22Rv1 (cell line): ENCODE data around the gene TMPRSS6.

Experiments
- H3K27ac ChIP-seq: fragments of 450-650 bp; 2 replicates; pipeline ENCODE4 v1.5.1; 2017
- ZFX ChIP-seq: fragments of 450-650 bp; IDR thresholded peaks from 2 replicates; pipeline ENCODE4 v1.6.1; 2017; ENCODE audit warnings: antibody characterized with exemption, borderline replicate concordance
- TF ChIP-seq, protein P1 (sequence below): fragments of 450-650 bp; IDR thresholded peaks from 2 replicates; pipeline ENCODE4 v1.5.1; 2017; ENCODE audit warnings: mild to moderate bottlenecking

The TMPRSS6 gene

DNA sequence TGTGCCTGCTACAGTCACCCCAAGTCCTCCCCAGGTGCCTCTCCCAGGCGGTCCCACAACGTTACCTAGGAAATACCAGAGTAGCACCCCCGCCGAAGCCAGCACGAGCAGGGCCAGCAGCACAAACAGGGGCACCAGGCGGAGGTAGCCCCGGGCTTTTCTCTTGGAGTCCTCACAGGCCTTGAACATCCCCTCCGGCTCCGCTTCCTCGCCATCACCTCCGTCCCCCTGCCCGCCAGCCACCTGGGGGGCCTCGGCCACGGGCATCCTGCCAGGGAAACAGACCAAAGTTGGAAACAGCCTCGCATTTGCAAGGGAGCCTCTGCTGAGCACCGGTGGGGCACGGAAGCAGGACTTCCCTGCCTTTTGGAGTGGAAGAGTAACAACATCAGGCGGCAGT is 6.4 kb downstream of the TMPRSS6 start:
- no peak overlapping the region for H3K27ac ChIP-seq
- no peak for TF ChIP-seq ZFX
- TF ChIP-seq, protein P1, sequence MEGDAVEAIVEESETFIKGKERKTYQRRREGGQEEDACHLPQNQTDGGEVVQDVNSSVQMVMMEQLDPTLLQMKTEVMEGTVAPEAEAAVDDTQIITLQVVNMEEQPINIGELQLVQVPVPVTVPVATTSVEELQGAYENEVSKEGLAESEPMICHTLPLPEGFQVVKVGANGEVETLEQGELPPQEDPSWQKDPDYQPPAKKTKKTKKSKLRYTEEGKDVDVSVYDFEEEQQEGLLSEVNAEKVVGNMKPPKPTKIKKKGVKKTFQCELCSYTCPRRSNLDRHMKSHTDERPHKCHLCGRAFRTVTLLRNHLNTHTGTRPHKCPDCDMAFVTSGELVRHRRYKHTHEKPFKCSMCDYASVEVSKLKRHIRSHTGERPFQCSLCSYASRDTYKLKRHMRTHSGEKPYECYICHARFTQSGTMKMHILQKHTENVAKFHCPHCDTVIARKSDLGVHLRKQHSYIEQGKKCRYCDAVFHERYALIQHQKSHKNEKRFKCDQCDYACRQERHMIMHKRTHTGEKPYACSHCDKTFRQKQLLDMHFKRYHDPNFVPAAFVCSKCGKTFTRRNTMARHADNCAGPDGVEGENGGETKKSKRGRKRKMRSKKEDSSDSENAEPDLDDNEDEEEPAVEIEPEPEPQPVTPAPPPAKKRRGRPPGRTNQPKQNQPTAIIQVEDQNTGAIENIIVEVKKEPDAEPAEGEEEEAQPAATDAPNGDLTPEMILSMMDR, result no peak

DNA sequence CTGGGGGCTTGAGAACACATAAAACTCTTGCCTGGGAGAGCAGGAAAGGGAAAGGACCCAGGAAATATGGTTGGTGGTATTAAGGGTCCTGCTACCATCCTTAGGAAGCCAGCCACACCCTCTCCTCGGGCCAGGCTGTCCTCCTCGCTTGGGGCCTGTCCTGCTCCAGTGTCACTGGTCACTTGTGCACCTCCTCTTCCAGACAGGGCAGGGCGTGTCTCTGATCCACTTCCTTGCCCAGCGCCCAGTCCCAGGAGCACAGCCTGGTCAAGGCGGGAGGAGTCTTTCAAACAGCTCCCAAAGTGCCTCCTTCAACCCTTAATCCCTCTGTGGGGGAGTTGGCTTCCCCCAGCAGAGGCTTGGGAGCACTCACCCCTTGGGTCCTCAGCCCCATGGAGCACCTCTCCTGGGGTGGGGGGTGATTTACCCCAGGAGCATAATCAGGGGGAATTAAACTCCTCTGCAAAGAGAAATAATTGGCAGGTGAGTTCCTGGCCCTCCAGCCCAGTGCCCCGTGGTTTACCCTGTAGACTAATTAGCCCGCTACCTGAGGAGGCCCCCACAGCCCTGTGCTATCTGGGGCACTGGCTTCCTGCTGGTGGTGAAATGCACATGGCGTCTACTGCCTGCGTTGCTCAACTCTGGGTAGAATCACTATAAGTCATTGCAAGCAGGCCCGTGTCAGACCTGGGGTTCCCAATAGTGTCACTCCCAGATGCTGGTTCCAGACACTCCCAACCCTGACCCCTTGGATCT is 8.0 kb downstream of the TMPRSS6 start:
- no peak for TF ChIP-seq ZFX
- TF ChIP-seq, protein P1, result no peak
- H3K27ac ChIP-seq, result no peak overlapping the region

DNA sequence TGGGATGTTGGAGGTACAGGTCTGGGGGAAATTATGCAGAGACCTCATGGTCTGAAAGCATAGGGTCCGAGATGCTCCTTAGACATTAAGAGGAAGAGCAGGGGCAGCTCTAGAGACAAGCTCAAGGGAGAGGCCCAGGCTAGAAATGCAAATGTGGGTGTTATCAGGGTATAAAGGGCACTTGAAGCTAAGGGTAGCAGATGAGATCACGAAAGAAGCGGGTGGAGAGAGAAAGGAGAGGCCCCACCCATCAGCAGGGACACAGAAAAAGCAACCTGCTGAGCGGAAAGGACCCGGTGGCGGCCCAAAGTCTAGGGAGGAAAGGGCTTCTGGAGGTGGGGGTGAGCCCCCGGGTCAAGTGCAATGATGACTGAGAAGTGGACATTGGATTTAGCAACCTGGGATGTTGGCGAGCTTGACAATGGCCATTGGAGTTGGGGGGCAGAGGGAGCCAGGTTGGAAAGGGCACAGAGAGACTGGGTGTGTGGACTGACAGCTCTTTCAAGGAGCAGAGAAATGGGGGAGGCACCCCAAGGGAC is 8.9 kb downstream of the TMPRSS6 start:
- TF ChIP-seq ZFX, result no peak
- TF ChIP-seq, protein P1, result no peak
- H3K27ac ChIP-seq, result no peak overlapping the region

DNA sequence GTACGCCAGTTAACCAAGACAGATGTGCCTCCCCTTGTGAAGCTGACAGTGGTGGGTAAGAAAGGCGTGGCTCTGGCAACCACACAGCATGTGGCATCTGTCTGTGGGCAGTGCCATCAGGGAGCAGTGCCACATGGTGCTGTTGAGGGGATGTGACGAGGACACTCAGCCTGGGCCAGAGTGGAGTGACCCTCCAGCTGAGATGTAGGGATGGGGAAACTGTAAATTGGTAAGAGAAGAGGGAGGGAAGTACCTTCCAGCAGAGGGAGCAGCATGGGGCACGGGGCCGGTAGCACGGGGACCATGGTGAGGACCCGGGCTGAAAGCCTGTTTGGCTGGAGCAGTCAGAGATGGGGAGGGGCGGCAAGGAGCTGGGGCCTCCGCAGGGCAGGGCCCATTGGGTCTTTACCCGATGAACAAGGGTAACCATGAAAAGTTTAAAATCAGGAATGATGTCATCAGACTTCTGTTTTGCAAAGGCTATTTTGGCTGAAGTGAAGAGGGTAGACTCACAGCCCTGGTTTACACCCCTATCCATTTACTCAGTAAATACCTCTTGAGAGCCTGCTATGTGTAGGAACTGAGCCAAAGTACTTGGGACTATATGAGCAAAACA is 10.4 kb downstream of the TMPRSS6 start:
- H3K27ac ChIP-seq, result no peak overlapping the region
- no peak for TF ChIP-seq ZFX
- TF ChIP-seq, protein P1, result no peak

DNA sequence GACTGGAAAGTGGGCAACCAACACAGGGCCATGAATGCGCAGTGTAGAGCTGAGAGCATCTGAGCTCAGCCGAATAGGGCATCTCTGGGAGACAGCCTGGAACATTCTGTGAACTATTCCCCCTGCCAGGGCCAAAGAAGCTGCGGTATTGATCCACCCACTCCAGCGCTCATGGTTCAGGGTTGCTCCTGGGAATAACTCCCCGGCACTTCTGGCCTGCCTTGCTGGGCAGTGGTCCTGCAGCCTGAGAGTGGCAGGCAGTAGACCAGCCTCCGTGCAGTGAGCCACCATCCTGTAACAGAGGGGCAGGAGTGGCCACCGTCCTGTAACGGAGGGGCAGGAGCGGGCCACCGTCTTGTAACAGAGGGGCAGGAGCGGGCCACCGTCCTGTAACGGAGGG is 12.2 kb downstream of the TMPRSS6 start:
- TF ChIP-seq ZFX, result no peak
- TF ChIP-seq, protein P1, result no peak

DNA sequence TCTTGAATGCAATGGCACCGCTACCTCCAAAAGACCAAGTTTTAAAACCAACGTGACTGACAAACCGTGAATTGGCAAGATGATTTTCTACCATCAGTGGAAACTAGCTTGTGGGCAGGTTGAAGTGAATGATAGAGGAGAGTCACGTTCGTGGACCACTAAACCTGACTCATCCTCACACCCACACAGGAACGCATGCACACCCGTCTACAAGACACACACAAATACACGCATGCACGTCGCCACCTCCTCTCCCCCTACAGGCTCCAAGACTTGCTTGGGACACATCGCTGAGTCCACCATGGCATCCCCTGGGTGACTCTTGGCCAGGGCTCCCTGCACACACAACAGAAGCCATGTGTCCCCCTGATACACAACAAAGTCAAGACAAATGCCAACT is 14.4 kb downstream of the TMPRSS6 start:
- H3K27ac ChIP-seq, result no peak overlapping the region
- TF ChIP-seq, protein P1, result no peak
- no peak for TF ChIP-seq ZFX

More for the DNA sequence above, 12.2 kb downstream of the TMPRSS6 start:
- H3K27ac ChIP-seq, result no peak overlapping the region

DNA sequence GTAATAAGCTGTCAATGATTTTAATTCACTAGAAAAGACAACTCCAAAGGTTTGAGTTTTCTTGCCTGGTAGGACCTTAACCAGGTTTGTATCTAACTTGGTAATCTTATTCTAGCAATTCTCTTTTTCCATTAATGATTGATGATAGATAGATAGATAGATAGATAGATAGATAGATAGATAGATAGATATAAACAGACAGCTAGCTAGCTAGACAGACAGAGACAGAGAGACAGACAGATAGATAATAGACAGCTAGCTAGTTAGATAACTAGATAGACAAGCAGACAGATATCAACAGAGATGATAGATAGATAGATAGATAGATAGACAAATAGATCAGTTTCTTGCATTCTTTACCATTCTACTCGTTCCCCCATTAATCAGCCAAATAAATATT is 15.3 kb downstream of the TMPRSS6 start:
- TF ChIP-seq, protein P1, result no peak
- no peak overlapping the region for H3K27ac ChIP-seq
